ENCODE data around the gene SOCS1.
"Not testable (repeated sequence)": the region's sequence is repeated elsewhere in the genome, so short reads cannot be mapped to it uniquely, and the experiment has no call there.

DNA sequence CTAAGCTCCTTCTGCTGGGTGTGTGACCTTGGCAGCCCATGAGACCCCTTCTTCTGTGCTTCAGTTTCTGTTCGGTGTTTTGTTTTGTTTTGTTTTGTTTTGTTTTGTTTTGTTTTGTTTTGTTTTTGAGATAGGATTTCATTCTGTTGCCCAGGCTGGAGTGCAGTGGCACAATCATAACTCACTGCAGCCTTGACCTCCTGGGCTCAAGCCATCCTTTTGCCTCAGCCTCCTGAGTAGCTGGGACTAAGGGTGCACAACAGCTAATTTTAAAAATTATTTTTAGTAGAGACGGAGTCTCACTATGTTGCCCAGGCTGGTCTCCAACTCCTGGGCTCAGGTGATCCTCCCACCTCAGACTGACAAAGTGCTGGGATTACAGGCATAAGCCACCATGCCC lies 35.5 kb downstream of the SOCS1 start:
- not testable (repeated sequence) for TF ChIP-seq JUND (IDR thresholded peaks at IDR 0.05); CTCF (IDR thresholded peaks at IDR 0.05); TAF1 (IDR thresholded peaks at IDR 0.05; ENCODE audit: borderline replicate concordance, low read depth, low read length); CHD2 (IDR thresholded peaks at IDR 0.05; ENCODE audit: low read length, partially characterized antibody); SIN3A (IDR thresholded peaks at IDR 0.05; ENCODE audit: borderline replicate concordance, low read depth, low read length); RAD21 (IDR thresholded peaks at IDR 0.05; ENCODE audit: low read length); POLR2AphosphoS5 (IDR thresholded peaks at IDR 0.05; ENCODE audit: low read depth, low read length); EZH2phosphoT487 (IDR thresholded peaks at IDR 0.05; ENCODE audit: borderline replicate concordance, low read depth); NRF1 (IDR thresholded peaks at IDR 0.05; ENCODE audit: low read depth, low read length); TCF12 (IDR thresholded peaks at IDR 0.05); EP300 (IDR thresholded peaks at IDR 0.05; ENCODE audit: borderline replicate concordance in 1 of 2, low read depth in 1 of 2, low read length in 1 of 2)
- TF ChIP-seq, protein P1, sequence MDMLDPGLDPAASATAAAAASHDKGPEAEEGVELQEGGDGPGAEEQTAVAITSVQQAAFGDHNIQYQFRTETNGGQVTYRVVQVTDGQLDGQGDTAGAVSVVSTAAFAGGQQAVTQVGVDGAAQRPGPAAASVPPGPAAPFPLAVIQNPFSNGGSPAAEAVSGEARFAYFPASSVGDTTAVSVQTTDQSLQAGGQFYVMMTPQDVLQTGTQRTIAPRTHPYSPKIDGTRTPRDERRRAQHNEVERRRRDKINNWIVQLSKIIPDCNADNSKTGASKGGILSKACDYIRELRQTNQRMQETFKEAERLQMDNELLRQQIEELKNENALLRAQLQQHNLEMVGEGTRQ (IDR thresholded peaks at IDR 0.05; ENCODE audit: borderline replicate concordance, low read depth, low read length) = not testable (repeated sequence)
- TF ChIP-seq, protein P2, sequence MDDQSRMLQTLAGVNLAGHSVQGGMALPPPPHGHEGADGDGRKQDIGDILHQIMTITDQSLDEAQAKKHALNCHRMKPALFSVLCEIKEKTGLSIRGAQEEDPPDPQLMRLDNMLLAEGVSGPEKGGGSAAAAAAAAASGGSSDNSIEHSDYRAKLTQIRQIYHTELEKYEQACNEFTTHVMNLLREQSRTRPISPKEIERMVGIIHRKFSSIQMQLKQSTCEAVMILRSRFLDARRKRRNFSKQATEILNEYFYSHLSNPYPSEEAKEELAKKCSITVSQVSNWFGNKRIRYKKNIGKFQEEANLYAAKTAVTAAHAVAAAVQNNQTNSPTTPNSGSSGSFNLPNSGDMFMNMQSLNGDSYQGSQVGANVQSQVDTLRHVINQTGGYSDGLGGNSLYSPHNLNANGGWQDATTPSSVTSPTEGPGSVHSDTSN (IDR thresholded peaks at IDR 0.05) = not testable (repeated sequence)
